ENCODE measurements around the gene AGTR1. TPM values are rescaled to one million over a fixed set of nuclear protein-coding genes. Genes with fewer than 3 reads are reported as not detected.

The AGTR1 gene
- total RNA-seq, 2 donors from 2014 or later = 3.8 to 7.3 TPM

- Histone ChIP-seq H3K4me1 (ENCODE audit: control insufficient read depth in 1 of 2, low read depth in 2 of 2) (peaks cover 0 to 9% of the 10 kb centered on the region in 2 donors), H3K9me3 (no peaks in the 10 kb centered on the region), H3K4me3 (peak overlapping the region; percentile 77), H3K36me3 (no peaks in the 10 kb centered on the region), H3K27me3 (replicated peaks; ENCODE audit: insufficient read depth) (no peaks in the 10 kb centered on the region), H3K27ac (no peak overlapping the region)
- DNase-seq (ENCODE audit: low spot score) = no peak
- ATAC-seq (ENCODE audit: insufficient number of reproducible peaks, low FRiP score, low read depth) = no peak
- TF ChIP-seq CTCF (IDR thresholded peaks at IDR 0.05) = no peak
Measured at GRCh38 chr3:148698190-148698810, 597 bp downstream of the AGTR1 start.

DNA sequence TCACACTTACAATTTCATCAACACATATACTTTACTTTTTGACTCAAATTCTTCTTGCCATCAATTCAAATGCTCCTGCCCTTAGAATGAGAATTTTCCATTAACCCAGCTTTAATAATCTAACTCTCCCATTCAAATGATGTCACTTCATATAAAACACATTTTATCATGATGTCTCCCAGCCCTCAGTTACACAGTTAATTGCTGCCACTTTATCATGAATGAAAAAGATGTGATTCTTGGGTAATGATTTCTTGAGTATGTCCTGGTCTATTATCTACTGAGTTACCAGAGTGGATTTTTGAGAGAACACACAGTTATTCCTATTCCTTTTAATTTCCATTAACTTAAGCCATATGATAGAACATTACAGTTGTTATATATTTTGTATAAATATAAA lies 7.6 kb downstream of the AGTR1 start:
- no peak overlapping the region for H3K4me3 ChIP-seq
- no peaks in the 10 kb centered on the region for H3K36me3 ChIP-seq
- DNase-seq (ENCODE audit: low spot score) = no peak
- no peak overlapping the region for H3K27ac ChIP-seq
- TF ChIP-seq CTCF (IDR thresholded peaks at IDR 0.05) = no peak
- H3K9me3 ChIP-seq = no peaks in the 10 kb centered on the region
- peaks cover 0 to 5% of the 10 kb centered on the region in 2 donors for H3K4me1 ChIP-seq (ENCODE audit: control insufficient read depth in 1 of 2, low read depth in 2 of 2)
- H3K27me3 ChIP-seq (replicated peaks; ENCODE audit: insufficient read depth) = no peaks in the 10 kb centered on the region
- ATAC-seq (ENCODE audit: insufficient number of reproducible peaks, low FRiP score, low read depth) = no peak

GRCh38 chr3:148707601-148708380 lies 10.1 kb downstream of the AGTR1 start:
- no peak for DNase-seq (ENCODE audit: low spot score)
- Histone ChIP-seq H3K27ac (no peak overlapping the region), H3K4me1 (ENCODE audit: control insufficient read depth in 1 of 2, low read depth in 2 of 2) (peaks cover 0 to 5% of the 10 kb centered on the region in 2 donors), H3K4me3 (no peak overlapping the region), H3K27me3 (replicated peaks; ENCODE audit: insufficient read depth) (no peaks in the 10 kb centered on the region), H3K9me3 (no peaks in the 10 kb centered on the region), H3K36me3 (no peaks in the 10 kb centered on the region)
- TF ChIP-seq CTCF (IDR thresholded peaks at IDR 0.05) = no peak
- ATAC-seq (ENCODE audit: insufficient number of reproducible peaks, low FRiP score, low read depth) = no peak

DNA sequence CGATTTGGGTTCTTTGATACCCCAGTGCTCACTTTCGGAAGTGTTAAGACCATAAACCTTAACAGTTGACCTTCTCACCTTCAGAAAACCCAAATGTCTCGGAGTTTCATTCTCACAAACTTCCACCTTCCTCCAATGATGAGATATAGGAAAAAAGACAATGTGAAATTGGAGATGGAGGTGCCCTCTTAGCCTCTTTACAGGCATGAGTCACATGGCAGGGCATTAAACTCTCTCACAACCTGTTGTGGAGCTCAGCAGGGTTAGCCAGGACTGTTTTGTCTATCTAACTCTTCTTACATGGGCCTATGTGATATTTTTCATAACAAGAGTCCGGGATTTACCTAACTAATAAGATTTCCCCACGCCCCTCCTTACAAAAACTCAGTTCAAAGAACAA lies 10.7 kb downstream of the AGTR1 start:
- no peaks in the 10 kb centered on the region for H3K36me3 ChIP-seq
- peaks cover 0 to 5% of the 10 kb centered on the region in 2 donors for H3K4me1 ChIP-seq (ENCODE audit: control insufficient read depth in 1 of 2, low read depth in 2 of 2)
- H3K27ac ChIP-seq = no peak overlapping the region
- no peaks in the 10 kb centered on the region for H3K27me3 ChIP-seq (replicated peaks; ENCODE audit: insufficient read depth)
- H3K9me3 ChIP-seq = no peaks in the 10 kb centered on the region
- DNase-seq (ENCODE audit: low spot score) = no peak
- TF ChIP-seq CTCF (IDR thresholded peaks at IDR 0.05) = no peak
- no peak for ATAC-seq (ENCODE audit: insufficient number of reproducible peaks, low FRiP score, low read depth)
- H3K4me3 ChIP-seq = no peak overlapping the region

DNA sequence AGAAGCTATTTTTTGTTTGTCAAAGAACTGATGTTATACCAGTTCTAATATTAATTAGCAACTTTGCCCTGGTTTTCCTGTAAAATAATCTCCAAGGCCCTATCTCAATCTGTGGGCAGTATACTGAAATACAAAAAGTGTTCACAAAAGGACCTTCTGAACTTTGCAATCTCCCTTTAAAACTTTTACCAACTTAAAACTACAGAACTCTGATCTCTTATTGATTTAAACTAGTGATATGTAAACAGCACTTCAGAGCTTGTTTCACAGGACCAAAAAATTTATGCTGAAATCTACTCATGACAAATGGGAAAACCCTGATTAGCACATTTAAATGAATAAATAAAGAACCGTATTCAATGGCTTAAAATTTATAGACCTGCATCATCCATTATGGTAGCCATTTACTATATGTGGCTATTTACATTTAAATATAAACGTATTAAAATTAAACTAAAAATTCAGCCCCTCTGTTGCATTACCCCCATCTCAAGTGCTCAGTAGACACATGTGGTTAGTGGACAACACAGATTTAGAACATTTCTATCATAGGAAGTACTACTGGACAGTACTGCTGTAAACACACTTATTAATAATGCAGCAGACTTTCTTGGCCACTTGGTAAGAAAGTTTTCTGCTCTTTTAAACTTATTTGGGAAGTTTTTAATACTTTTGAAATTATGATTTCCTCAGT lies 12.0 kb downstream of the AGTR1 start:
- no peak for TF ChIP-seq CTCF (IDR thresholded peaks at IDR 0.05)

More for the DNA sequence above, 12.0 kb downstream of the AGTR1 start:
- no peaks in the 10 kb centered on the region for H3K27me3 ChIP-seq (replicated peaks; ENCODE audit: insufficient read depth)
- no peaks in the 10 kb centered on the region for H3K36me3 ChIP-seq
- H3K4me1 ChIP-seq (ENCODE audit: control insufficient read depth in 1 of 2, low read depth in 2 of 2) = peaks cover 0 to 5% of the 10 kb centered on the region in 2 donors
- ATAC-seq (ENCODE audit: insufficient number of reproducible peaks, low FRiP score, low read depth) (no peak), DNase-seq (ENCODE audit: low spot score) (no peak)
- no peak overlapping the region for H3K27ac ChIP-seq
- H3K4me3 ChIP-seq = no peak overlapping the region
- H3K9me3 ChIP-seq = no peaks in the 10 kb centered on the region
